Right cardiac atrium (tissue), 5 donors: ENCODE results near the gene GALNTL6. TPM values are rescaled to one million over a fixed set of nuclear protein-coding genes. Genes with fewer than 3 reads are reported as not detected.

Experiments used
- ATAC-seq, 2 donors: fragments of 200-7000 bp; cut with Tn5 transposase; one replicate each; pipeline versions ENCODE4 v1.8.0 to v1.9.1; 2020; ENCODE audit warnings: moderate library complexity in 2 of 2, mild to moderate bottlenecking in 1 of 2
- DNase-seq, 3 donors: peaks; one replicate each; pipeline ENCODE4 v3.0.0-alpha.2; 2020
- H3K27ac ChIP-seq: one replicate; pipeline ENCODE4 v1.5.1; 2013; ENCODE audit warnings: mild to moderate bottlenecking, low read length, control low read depth, moderate library complexity
- H3K27me3 ChIP-seq: one replicate; pipeline ENCODE4 v1.6.1; 2013; ENCODE audit not compliant: control insufficient read depth, insufficient read depth
- H3K4me1 ChIP-seq: one replicate; pipeline ENCODE4 v1.6.1; 2013; ENCODE audit warnings: low read length; ENCODE audit not compliant: control insufficient read depth, insufficient read depth
- H3K4me3 ChIP-seq: one replicate; pipeline ENCODE4 v1.5.1; 2013; ENCODE audit warnings: low read length, control low read depth
- H3K9me3 ChIP-seq: one replicate; pipeline ENCODE4 v1.6.1; 2013; ENCODE audit warnings: low read length; ENCODE audit not compliant: control insufficient read depth
- WGBS: extraction: QIAGEN DNeasy Blood & Tissue Kit; methylation state at CpG from one replicate; pipeline ENCODE4 v1.1.7; 2013; 5-methylcytosine and 5-hydroxymethylcytosine counted together
- intact Hi-C, 4 donors: fragments of 100-400 bp; cut with DNase I; formaldehyde crosslinking; loops; one replicate each; pipeline versions ENCODE4 v1.11.0 to v1.14.0; 2022 to 2023
- polyA plus RNA-seq: library from polyadenylated mRNA; stranded (reverse); fragments of 200-250 nt; gene quantifications from one replicate; pipeline ENCODE4 v1.2.3, GENCODE V29; 2013
- total RNA-seq, 4 donors: library from RNA; stranded (reverse); fragmentation: NEBNext Ultra II Directional; extraction: Animal tissue kit (Norgen Biotek cat#: 25700); gene quantifications; one replicate each; pipeline ENCODE4 v1.2.1, GENCODE V29; 2021
- donor health status: healthy with polysubstance abuse.
- donor health status: DM: no; HTN: yes; CAD: no.
- donor health status: DM: no; HTN: no; CAD: no.
- donor health status: DM: no; HTN: yes; CAD: no; lungs with severe emphysema.
- donor health status: DM: yes; HTN: yes; CAD: no.

The GALNTL6 gene
- total and polyA plus RNA-seq, 5 donors = not detected

GRCh38 chr4:172124656-172125308, 311.6 kb downstream of the GALNTL6 start:
- Histone ChIP-seq H3K4me1 (no peaks in the 10 kb centered on the region), H3K9me3 (no peaks in the 10 kb centered on the region), H3K27ac (no peak overlapping the region), H3K27me3 (no peaks in the 10 kb centered on the region), H3K4me3 (no peak overlapping the region)
- ATAC-seq = no peak
- WGBS = 78% methylated on average over 1 of the region's 1 CpG
- intact Hi-C loops = no loop called here
- no peak for DNase-seq

- Histone ChIP-seq H3K9me3 (no peaks in the 10 kb centered on the region), H3K27ac (no peak overlapping the region), H3K4me3 (no peak overlapping the region), H3K27me3 (no peaks in the 10 kb centered on the region), H3K4me1 (no peaks in the 10 kb centered on the region)
- intact Hi-C loops = no loop called here
- no peak for DNase-seq
- no peak for ATAC-seq
Observed at GRCh38 chr4:172125443-172125842, 312.2 kb downstream of the GALNTL6 start.

GRCh38 chr4:172127168-172127567, 314.0 kb downstream of the GALNTL6 start:
- Histone ChIP-seq H3K27me3 (no peaks in the 10 kb centered on the region), H3K4me3 (no peak overlapping the region), H3K4me1 (no peaks in the 10 kb centered on the region), H3K27ac (no peak overlapping the region), H3K9me3 (no peaks in the 10 kb centered on the region)
- intact Hi-C loops = no loop called here
- WGBS = 91% methylated on average over 4 of the region's 4 CpGs
- ATAC-seq = no peak
- DNase-seq = no peak

- Histone ChIP-seq H3K4me1 (no peaks in the 10 kb centered on the region), H3K27me3 (no peaks in the 10 kb centered on the region), H3K4me3 (no peak overlapping the region), H3K27ac (no peak overlapping the region), H3K9me3 (no peaks in the 10 kb centered on the region)
- WGBS = 79% methylated on average over 1 of the region's 1 CpG
- intact Hi-C loops = no loop called here
- ATAC-seq = no peak
- DNase-seq = no peak
Observed at GRCh38 chr4:172129593-172129992, 316.4 kb downstream of the GALNTL6 start.

GRCh38 chr4:172134521-172134920, 321.3 kb downstream of the GALNTL6 start:
- intact Hi-C loops = no loop called here
- no peak overlapping the region for H3K27ac ChIP-seq
- DNase-seq = no peak
- H3K4me3 ChIP-seq = no peak overlapping the region
- H3K27me3 ChIP-seq = no peaks in the 10 kb centered on the region
- no peaks in the 10 kb centered on the region for H3K4me1 ChIP-seq
- 79% methylated on average over 2 of the region's 2 CpGs for WGBS
- ATAC-seq = no peak
- H3K9me3 ChIP-seq = no peaks in the 10 kb centered on the region

- intact Hi-C loops = no loop called here
- Histone ChIP-seq H3K9me3 (no peaks in the 10 kb centered on the region), H3K4me1 (no peaks in the 10 kb centered on the region), H3K4me3 (no peak overlapping the region), H3K27ac (no peak overlapping the region), H3K27me3 (no peaks in the 10 kb centered on the region)
- no peak for DNase-seq
- no peak for ATAC-seq
- WGBS = 62% methylated on average over 2 of the region's 2 CpGs
Observed at GRCh38 chr4:172141025-172141424, 327.8 kb downstream of the GALNTL6 start.

GRCh38 chr4:172142281-172142741, 329.1 kb downstream of the GALNTL6 start:
- H3K4me1 ChIP-seq = no peaks in the 10 kb centered on the region
- DNase-seq (no peak), ATAC-seq (no peak)
- intact Hi-C loops = no loop called here
- 31% methylated on average over 2 of the region's 2 CpGs for WGBS
- no peaks in the 10 kb centered on the region for H3K9me3 ChIP-seq
- H3K27ac ChIP-seq = no peak overlapping the region
- no peak overlapping the region for H3K4me3 ChIP-seq
- no peaks in the 10 kb centered on the region for H3K27me3 ChIP-seq

- Histone ChIP-seq H3K9me3 (no peaks in the 10 kb centered on the region), H3K4me3 (no peak overlapping the region), H3K27me3 (no peaks in the 10 kb centered on the region), H3K27ac (no peak overlapping the region), H3K4me1 (no peaks in the 10 kb centered on the region)
- 26% methylated on average over 3 of the region's 3 CpGs for WGBS
- intact Hi-C loops = no loop called here
- ATAC-seq (no peak), DNase-seq (no peak)
Observed at GRCh38 chr4:172143605-172144314, 330.6 kb downstream of the GALNTL6 start.

GRCh38 chr4:172147687-172148086, 334.5 kb downstream of the GALNTL6 start:
- Histone ChIP-seq H3K9me3 (no peaks in the 10 kb centered on the region), H3K4me1 (no peaks in the 10 kb centered on the region), H3K27me3 (no peaks in the 10 kb centered on the region), H3K27ac (no peak overlapping the region), H3K4me3 (no peak overlapping the region)
- 44% methylated on average over 2 of the region's 2 CpGs for WGBS
- DNase-seq = no peak
- ATAC-seq = no peak
- intact Hi-C loops = no loop called here

- Histone ChIP-seq H3K4me3 (no peak overlapping the region), H3K27ac (no peak overlapping the region), H3K4me1 (no peaks in the 10 kb centered on the region), H3K9me3 (no peaks in the 10 kb centered on the region), H3K27me3 (no peaks in the 10 kb centered on the region)
- 36% methylated on average over 5 of the region's 5 CpGs for WGBS
- ATAC-seq = no peak
- DNase-seq = no peak
- intact Hi-C loops = no loop called here
Observed at GRCh38 chr4:172149329-172149728, 336.1 kb downstream of the GALNTL6 start.

- DNase-seq (no peak), ATAC-seq (no peak)
- Histone ChIP-seq H3K27me3 (no peaks in the 10 kb centered on the region), H3K9me3 (no peaks in the 10 kb centered on the region), H3K27ac (no peak overlapping the region), H3K4me3 (no peak overlapping the region), H3K4me1 (no peaks in the 10 kb centered on the region)
- WGBS = 72% methylated on average over 3 of the region's 3 CpGs
- intact Hi-C loops = no loop called here
Observed at GRCh38 chr4:172152284-172152683, 339.1 kb downstream of the GALNTL6 start.
